SU-DHL-6 (cell line): ENCODE data around the gene NOD1.

Source experiments
- H2AFZ ChIP-seq: fragments of 200-600 bp; sonication (generic); 2 replicates; pipeline ENCODE4 v1.6.1; 2014; ENCODE audit warnings: low read depth, mild to moderate bottlenecking, moderate library complexity, mixed read lengths, antibody characterized with exemption, low read length; ENCODE audit not compliant: severe bottlenecking
- H3F3A ChIP-seq: fragments of 200-600 bp; shearing (Covaris generic); 2 replicates; pipeline ENCODE4 v1.6.0; 2016; ENCODE audit warnings: antibody characterized with exemption, mild to moderate bottlenecking; ENCODE audit not compliant: insufficient read depth
- H3K27ac ChIP-seq: fragments of 200-600 bp; sonication (generic); 2 replicates; pipeline ENCODE4 v1.5.1; 2016; ENCODE audit warnings: low read depth, mild to moderate bottlenecking, low read length, moderate library complexity, mixed read lengths
- H3K27me3 ChIP-seq: fragments of 200-600 bp; sonication (generic), shearing (Covaris generic); 2 replicates; pipeline ENCODE4 v1.6.0; 2014; ENCODE audit warnings: mild to moderate bottlenecking, low read length
- H3K36me3 ChIP-seq: fragments of 200-600 bp; sonication (generic); 2 replicates; pipeline ENCODE4 v1.6.1; 2014; ENCODE audit warnings: mild to moderate bottlenecking, low read length, mixed read lengths
- H3K4me2 ChIP-seq: fragments of 300-600, 200-600 bp; shearing (Covaris generic), sonication (generic); 2 replicates; pipeline ENCODE4 v1.6.0; 2014; ENCODE audit warnings: low read length, low read depth, mild to moderate bottlenecking; ENCODE audit not compliant: poor library complexity, severe bottlenecking
- H3K4me3 ChIP-seq: fragments of 200-600 bp; sonication (generic); 2 replicates; pipeline ENCODE4 v1.5.1; 2014; ENCODE audit warnings: antibody characterized with exemption, low read length, mild to moderate bottlenecking, mixed read lengths; ENCODE audit not compliant: insufficient read depth, poor library complexity, severe bottlenecking
- H3K79me2 ChIP-seq: fragments of 200-600 bp; sonication (generic); 2 replicates; pipeline ENCODE4 v1.6.1; 2014; ENCODE audit warnings: mild to moderate bottlenecking, low read length, moderate library complexity; ENCODE audit not compliant: insufficient read depth
- H3K9ac ChIP-seq: fragments of 200-600 bp; sonication (generic); 2 replicates; pipeline ENCODE4 v1.7.0; 2014; ENCODE audit warnings: mild to moderate bottlenecking, low read length
- H3K9me2 ChIP-seq: fragments of 200-600 bp; sonication (generic); replicated peaks from 2 replicates; pipeline ENCODE4 v1.6.1; 2014; ENCODE audit warnings: low read length; ENCODE audit not compliant: insufficient read depth
- H3K9me3 ChIP-seq: fragments of 200-600 bp; sonication (generic); 2 replicates; pipeline ENCODE4 v1.6.1; 2014; ENCODE audit warnings: low read length, mixed read lengths; ENCODE audit not compliant: insufficient read depth
- H4K20me1 ChIP-seq: fragments of 200-600 bp; sonication (generic); 2 replicates; pipeline ENCODE4 v1.6.1; 2014; ENCODE audit warnings: low read depth, mild to moderate bottlenecking, antibody characterized with exemption, low read length, moderate library complexity, mixed read lengths
- EZH2phosphoT487 ChIP-seq: fragments of 200-600 bp; sonication (generic), shearing (Covaris generic); conservative IDR thresholded peaks from 2 replicates; pipeline ENCODE4 v1.6.1; 2018; ENCODE audit warnings: mild to moderate bottlenecking, antibody characterized with exemption, low read length, moderate library complexity, mixed read lengths
- TF ChIP-seq, protein P1 (sequence below): fragments of 200-600 bp; sonication (generic); IDR thresholded peaks from one replicate; pipeline ENCODE4 v1.5.1; 2017; ENCODE audit warnings: antibody characterized with exemption, mild to moderate bottlenecking, low read length, moderate library complexity; ENCODE audit not compliant: insufficient read depth, poor library complexity, severe bottlenecking

NOD1 gene

DNA sequence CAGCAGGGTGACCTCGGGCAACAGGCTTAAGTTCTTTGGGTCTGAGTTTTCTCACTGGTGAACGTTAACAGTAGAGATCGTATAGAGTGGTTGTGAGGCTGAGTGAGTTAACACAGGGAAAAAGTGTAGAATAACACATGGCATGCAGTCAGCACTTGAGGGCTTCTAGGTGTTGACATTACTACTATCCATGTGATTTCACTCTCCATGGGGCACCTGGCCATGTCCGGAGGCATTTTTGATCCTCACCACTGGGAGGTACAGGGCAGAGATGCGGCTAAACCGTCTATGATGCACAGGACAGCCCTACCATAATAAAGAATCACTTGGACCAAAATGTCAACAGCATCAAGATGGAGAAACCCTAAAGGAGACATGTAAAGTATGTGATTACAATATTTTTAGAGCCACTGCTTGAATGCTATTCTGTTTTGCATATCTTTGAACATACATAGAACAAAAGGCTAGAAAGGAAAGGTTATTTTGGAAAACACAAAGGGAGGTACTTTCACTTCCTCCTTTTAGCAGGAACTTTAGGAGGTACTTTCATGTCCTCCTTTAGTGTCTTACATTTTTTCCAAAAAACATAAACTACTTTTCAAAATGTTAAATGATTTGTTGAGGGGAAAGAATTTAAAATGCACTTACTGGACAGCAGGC, 44.3 kb downstream of the NOD1 start:
- Histone ChIP-seq H3K27me3 (no peaks in the 10 kb centered on the region), H4K20me1 (no peaks in the 10 kb centered on the region), H3K27ac (peak overlapping the region; percentile 71), H2AFZ (no peak overlapping the region), H3K79me2 (no peaks in the 10 kb centered on the region), H3K4me3 (peak overlapping the region; percentile 5), H3K4me2 (peak overlapping the region; percentile 51), H3K9me2 (no peaks in the 10 kb centered on the region), H3F3A (peaks cover 17% of the 10 kb centered on the region), H3K9ac (peak overlapping the region; percentile 3; the same call in 1 of the 2 replicates), H3K36me3 (peaks cover 8% of the 10 kb centered on the region), H3K9me3 (no peaks in the 10 kb centered on the region)
- TF ChIP-seq, protein P1, sequence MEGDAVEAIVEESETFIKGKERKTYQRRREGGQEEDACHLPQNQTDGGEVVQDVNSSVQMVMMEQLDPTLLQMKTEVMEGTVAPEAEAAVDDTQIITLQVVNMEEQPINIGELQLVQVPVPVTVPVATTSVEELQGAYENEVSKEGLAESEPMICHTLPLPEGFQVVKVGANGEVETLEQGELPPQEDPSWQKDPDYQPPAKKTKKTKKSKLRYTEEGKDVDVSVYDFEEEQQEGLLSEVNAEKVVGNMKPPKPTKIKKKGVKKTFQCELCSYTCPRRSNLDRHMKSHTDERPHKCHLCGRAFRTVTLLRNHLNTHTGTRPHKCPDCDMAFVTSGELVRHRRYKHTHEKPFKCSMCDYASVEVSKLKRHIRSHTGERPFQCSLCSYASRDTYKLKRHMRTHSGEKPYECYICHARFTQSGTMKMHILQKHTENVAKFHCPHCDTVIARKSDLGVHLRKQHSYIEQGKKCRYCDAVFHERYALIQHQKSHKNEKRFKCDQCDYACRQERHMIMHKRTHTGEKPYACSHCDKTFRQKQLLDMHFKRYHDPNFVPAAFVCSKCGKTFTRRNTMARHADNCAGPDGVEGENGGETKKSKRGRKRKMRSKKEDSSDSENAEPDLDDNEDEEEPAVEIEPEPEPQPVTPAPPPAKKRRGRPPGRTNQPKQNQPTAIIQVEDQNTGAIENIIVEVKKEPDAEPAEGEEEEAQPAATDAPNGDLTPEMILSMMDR: no peak
- no peak for TF ChIP-seq EZH2phosphoT487

- Histone ChIP-seq H3K79me2 (no peaks in the 10 kb centered on the region), H3K27me3 (no peaks in the 10 kb centered on the region), H3K9ac (peak overlapping the region; percentile 3; the same call in 1 of the 2 replicates), H3F3A (peaks cover 17% of the 10 kb centered on the region), H3K9me2 (no peaks in the 10 kb centered on the region), H3K36me3 (peaks cover 8% of the 10 kb centered on the region), H2AFZ (no peak overlapping the region), H3K4me3 (peak overlapping the region; percentile 5), H3K9me3 (no peaks in the 10 kb centered on the region), H4K20me1 (no peaks in the 10 kb centered on the region), H3K4me2 (peak overlapping the region; percentile 51), H3K27ac (peak overlapping the region; percentile 71)
- TF ChIP-seq EZH2phosphoT487: no peak
- TF ChIP-seq, protein P1: no peak
Measured at GRCh38 chr7:30433506-30433905, 45.1 kb downstream of the NOD1 start.

GRCh38 chr7:30433082-30433481, 45.5 kb downstream of the NOD1 start:
- Histone ChIP-seq H4K20me1 (no peaks in the 10 kb centered on the region), H3K79me2 (no peaks in the 10 kb centered on the region), H3K27me3 (no peaks in the 10 kb centered on the region), H3K27ac (peak overlapping the region; percentile 71), H3K4me3 (no peak overlapping the region), H3K9me3 (no peaks in the 10 kb centered on the region), H3F3A (peaks cover 17% of the 10 kb centered on the region), H2AFZ (no peak overlapping the region), H3K36me3 (peaks cover 8% of the 10 kb centered on the region), H3K9ac (no peak overlapping the region), H3K9me2 (no peaks in the 10 kb centered on the region), H3K4me2 (peak overlapping the region; percentile 51)
- TF ChIP-seq EZH2phosphoT487: no peak

DNA sequence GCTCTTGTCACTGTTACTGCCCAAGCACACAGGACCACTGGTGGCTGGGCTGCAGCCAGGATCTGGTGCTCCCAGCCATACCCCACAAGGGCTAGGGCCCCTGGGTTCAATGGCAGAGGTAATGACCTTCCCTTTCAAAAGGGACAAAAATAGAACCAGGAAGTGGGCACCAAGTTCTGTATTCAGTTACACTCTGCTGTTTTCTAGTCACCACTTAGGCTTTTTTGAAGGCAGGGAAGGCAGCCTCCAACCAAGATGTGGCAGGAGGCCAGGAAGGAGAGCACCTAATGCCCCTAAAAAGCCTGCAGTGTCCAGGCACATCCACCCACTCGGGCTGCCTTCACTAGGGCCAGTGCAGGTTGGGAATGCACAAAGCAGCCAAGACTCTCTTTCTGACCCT, 47.8 kb downstream of the NOD1 start:
- H3K4me2 ChIP-seq: peak overlapping the region; percentile 4
- H3K27ac ChIP-seq: no peak overlapping the region
- no peaks in the 10 kb centered on the region for H3K79me2 ChIP-seq
- H3F3A ChIP-seq: peaks cover 17% of the 10 kb centered on the region
- no peaks in the 10 kb centered on the region for H4K20me1 ChIP-seq
- H3K4me3 ChIP-seq: no peak overlapping the region
- no peaks in the 10 kb centered on the region for H3K9me2 ChIP-seq
- TF ChIP-seq, protein P1: no peak
- no peak for TF ChIP-seq EZH2phosphoT487
- no peaks in the 10 kb centered on the region for H3K9me3 ChIP-seq
- peaks cover 8% of the 10 kb centered on the region for H3K36me3 ChIP-seq
- no peaks in the 10 kb centered on the region for H3K27me3 ChIP-seq
- no peak overlapping the region for H3K9ac ChIP-seq
- no peak overlapping the region for H2AFZ ChIP-seq
